Subcutaneous adipose tissue (tissue), 4 donors: ENCODE data around the gene MMS22L. TPM values are rescaled to one million over a fixed set of nuclear protein-coding genes. Genes with fewer than 3 reads are reported as not detected.

Source experiments
- total RNA-seq, 4 donors: library from RNA; depleted of rRNA; stranded (reverse); fragments of >200 nt; gene quantifications; one replicate each; pipeline ENCODE4 v1.1.0, GENCODE V29; 2016
- TF ChIP-seq, protein P1 (sequence below): fragments of 450-650 bp; IDR thresholded peaks from one replicate; pipeline ENCODE4 v1.5.1; 2016; ENCODE audit warnings: low read depth, mild to moderate bottlenecking, control low read depth, antibody characterized with exemption, moderate library complexity

Gene MMS22L
- total RNA-seq, 4 donors from 2014 or later: 5.1 to 9.3 (median 5.4) TPM

DNA sequence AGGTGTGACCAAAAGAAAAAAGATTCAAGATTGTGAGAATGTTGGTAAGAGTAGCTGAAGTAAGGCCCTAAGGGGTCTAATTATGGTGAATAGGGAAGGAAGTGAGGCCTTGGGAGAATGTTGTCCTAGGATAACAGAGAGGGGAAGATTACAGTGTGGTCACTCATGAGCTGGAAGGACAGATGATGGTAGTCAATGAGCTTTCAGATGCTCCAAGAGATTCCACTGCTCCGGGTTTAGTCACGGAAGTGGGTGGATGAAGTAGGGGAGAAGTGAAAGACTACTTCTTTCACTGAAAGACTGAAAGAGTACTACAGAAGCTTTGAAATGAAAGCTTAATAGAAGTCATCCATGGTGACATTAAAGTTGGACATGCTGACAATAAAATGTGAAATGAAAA is 108.5 kb downstream of the MMS22L start:
- TF ChIP-seq, protein P1, sequence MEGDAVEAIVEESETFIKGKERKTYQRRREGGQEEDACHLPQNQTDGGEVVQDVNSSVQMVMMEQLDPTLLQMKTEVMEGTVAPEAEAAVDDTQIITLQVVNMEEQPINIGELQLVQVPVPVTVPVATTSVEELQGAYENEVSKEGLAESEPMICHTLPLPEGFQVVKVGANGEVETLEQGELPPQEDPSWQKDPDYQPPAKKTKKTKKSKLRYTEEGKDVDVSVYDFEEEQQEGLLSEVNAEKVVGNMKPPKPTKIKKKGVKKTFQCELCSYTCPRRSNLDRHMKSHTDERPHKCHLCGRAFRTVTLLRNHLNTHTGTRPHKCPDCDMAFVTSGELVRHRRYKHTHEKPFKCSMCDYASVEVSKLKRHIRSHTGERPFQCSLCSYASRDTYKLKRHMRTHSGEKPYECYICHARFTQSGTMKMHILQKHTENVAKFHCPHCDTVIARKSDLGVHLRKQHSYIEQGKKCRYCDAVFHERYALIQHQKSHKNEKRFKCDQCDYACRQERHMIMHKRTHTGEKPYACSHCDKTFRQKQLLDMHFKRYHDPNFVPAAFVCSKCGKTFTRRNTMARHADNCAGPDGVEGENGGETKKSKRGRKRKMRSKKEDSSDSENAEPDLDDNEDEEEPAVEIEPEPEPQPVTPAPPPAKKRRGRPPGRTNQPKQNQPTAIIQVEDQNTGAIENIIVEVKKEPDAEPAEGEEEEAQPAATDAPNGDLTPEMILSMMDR: no peak

DNA sequence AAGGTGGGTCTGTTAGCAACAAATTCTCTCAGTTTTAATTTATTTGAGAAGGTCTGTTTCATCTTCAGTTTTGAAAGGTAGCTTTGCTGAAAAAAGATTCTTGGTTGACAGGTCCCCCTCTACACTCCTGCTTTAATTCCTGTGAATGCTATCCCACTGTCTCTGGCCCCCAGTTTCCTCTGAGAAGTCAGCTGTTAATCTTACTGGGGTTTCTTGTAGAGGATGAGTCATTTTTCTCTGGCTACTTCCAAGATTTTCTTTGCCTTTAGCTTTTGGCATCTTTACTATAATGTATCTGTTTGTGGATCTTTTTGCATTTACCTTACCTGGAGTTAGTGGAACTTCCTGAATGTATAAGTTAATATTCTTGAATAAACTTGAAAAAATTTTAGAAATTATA is 122.7 kb downstream of the MMS22L start:
- TF ChIP-seq, protein P1: no peak

DNA sequence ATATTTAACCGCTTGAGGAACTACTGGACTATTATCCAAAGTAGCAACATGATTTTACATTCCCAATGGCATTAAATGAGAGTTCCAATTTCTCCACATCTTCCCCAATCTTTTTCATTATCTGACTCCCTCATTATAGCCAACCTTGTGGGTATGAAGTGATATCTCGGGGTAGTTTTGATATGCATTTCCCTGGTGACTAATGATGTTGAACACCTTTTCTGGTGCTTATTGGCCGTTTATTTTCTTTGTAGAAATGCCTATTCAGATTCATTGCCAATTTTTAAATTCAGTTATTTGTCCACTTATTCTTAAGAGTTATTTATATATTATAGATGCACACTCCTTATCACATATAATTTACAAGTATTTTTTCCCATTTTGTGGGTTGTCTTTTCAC is 129.0 kb downstream of the MMS22L start:
- TF ChIP-seq, protein P1: no peak

- TF ChIP-seq, protein P1: no peak
These were observed 131.4 kb downstream of the MMS22L start for GRCh38 chr6:97151601-97152000.

- TF ChIP-seq, protein P1: no peak
These were observed 132.1 kb downstream of the MMS22L start for GRCh38 chr6:97150932-97151331.

DNA sequence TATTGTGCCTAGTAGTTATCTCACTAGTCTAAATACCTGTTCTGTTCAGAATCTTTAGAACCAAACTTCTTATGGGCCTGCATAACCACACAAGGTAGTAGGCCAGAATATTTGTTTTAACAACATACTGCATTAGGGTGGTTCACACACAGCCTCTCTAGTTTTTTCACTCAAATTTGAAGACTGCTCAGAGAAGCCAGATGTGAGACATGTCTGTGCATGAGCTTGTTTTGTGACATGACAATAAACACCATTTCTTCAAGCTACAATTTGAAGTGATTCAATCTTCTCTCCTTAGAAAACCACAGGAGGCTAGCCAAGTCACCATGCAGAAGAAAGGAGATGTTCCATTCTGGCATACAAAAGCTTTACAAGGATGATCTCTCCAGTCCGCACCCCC is 135.6 kb downstream of the MMS22L start:
- TF ChIP-seq, protein P1: no peak

- TF ChIP-seq, protein P1: no peak
These were observed 137.3 kb downstream of the MMS22L start for GRCh38 chr6:97145691-97146090.
